Astrocyte (in vitro differentiated cells and primary cell): ENCODE results near the gene CCDC71L.

ENCODE experiments used
- EZH2 ChIP-seq: IDR thresholded peaks from 2 replicates; pipeline ENCODE4 v1.6.1; 2012; ENCODE audit warnings: mild to moderate bottlenecking, low read length, inconsistent platforms; ENCODE audit not compliant: insufficient read depth
- TF ChIP-seq, protein P1 (sequence below): IDR thresholded peaks from 2 replicates; pipeline ENCODE4 v1.5.1; 2011; ENCODE audit warnings: low read depth, mild to moderate bottlenecking, inconsistent platforms, low read length, moderate library complexity; ENCODE audit not compliant: insufficient read depth

DNA sequence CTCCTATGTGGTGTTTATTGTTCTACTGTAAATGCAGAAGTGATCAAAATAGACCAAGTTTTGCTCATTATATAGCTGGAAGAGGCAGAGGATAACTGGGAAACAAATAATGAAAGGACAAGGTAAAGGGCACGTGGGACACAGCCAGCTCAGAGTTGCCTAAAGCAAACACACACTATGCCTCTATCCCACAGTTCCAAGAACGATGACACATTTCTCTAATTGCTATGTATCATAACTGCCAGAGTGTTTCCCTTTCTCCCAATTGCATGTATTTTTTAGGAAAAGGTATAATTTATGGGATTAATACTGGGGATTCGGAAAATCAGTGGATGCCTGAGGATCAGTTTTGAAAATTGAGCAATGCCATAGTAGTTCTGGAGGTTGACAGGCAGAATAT is 49.0 kb downstream of the CCDC71L start:
- TF ChIP-seq, protein P1, sequence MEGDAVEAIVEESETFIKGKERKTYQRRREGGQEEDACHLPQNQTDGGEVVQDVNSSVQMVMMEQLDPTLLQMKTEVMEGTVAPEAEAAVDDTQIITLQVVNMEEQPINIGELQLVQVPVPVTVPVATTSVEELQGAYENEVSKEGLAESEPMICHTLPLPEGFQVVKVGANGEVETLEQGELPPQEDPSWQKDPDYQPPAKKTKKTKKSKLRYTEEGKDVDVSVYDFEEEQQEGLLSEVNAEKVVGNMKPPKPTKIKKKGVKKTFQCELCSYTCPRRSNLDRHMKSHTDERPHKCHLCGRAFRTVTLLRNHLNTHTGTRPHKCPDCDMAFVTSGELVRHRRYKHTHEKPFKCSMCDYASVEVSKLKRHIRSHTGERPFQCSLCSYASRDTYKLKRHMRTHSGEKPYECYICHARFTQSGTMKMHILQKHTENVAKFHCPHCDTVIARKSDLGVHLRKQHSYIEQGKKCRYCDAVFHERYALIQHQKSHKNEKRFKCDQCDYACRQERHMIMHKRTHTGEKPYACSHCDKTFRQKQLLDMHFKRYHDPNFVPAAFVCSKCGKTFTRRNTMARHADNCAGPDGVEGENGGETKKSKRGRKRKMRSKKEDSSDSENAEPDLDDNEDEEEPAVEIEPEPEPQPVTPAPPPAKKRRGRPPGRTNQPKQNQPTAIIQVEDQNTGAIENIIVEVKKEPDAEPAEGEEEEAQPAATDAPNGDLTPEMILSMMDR, result no peak
- no peak for TF ChIP-seq EZH2
